ENCODE data around the gene PSD4. TPM values are rescaled to one million over a fixed set of nuclear protein-coding genes. Genes with fewer than 3 reads are reported as not detected.
A peak's percentile ranks its signal among the peaks of the same experiment; 100 is the strongest.

Gene PSD4
- total RNA-seq, result 10 to 100 TPM; 25.1 to 62.5 (median 50.2) TPM

- no peaks in the 10 kb centered on the region for H3K27me3 ChIP-seq
- 69 to 75% methylated on average over 5 to 9 of the region's 14 CpGs for WGBS, 2 donors
- peak within 1 kb of the TSS; percentile 4 to 59 (median 34) for H3K4me3 ChIP-seq
- peaks cover 0 to 22% (median 0%) of the 10 kb centered on the region in 3 donors for H3K4me1 ChIP-seq
- H3K36me3 ChIP-seq, result no peaks in the 10 kb centered on the region
- intact Hi-C loops (cut with DNase I), result no loop called here
- peak in 1 of 4 donors; percentile 45 for TF ChIP-seq POLR2A (IDR thresholded peaks at IDR 0.05)
- TF ChIP-seq, protein P1, sequence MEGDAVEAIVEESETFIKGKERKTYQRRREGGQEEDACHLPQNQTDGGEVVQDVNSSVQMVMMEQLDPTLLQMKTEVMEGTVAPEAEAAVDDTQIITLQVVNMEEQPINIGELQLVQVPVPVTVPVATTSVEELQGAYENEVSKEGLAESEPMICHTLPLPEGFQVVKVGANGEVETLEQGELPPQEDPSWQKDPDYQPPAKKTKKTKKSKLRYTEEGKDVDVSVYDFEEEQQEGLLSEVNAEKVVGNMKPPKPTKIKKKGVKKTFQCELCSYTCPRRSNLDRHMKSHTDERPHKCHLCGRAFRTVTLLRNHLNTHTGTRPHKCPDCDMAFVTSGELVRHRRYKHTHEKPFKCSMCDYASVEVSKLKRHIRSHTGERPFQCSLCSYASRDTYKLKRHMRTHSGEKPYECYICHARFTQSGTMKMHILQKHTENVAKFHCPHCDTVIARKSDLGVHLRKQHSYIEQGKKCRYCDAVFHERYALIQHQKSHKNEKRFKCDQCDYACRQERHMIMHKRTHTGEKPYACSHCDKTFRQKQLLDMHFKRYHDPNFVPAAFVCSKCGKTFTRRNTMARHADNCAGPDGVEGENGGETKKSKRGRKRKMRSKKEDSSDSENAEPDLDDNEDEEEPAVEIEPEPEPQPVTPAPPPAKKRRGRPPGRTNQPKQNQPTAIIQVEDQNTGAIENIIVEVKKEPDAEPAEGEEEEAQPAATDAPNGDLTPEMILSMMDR (IDR thresholded peaks at IDR 0.05), result no peak
- DNase-seq, result peak; percentile 73
- H3K9me3 ChIP-seq, result no peaks in the 10 kb centered on the region
- H3K27ac ChIP-seq, result peak within 1 kb of the TSS; percentile 30 to 83 (median 56)
These were observed at the start of gene PSD4 for GRCh38 chr2:113173542-113174375. Gene PSD4, plus strand, starts transcription at chr2:113173971. Its CDS starts 8,486 bp downstream, at chr2:113182457.

DNA sequence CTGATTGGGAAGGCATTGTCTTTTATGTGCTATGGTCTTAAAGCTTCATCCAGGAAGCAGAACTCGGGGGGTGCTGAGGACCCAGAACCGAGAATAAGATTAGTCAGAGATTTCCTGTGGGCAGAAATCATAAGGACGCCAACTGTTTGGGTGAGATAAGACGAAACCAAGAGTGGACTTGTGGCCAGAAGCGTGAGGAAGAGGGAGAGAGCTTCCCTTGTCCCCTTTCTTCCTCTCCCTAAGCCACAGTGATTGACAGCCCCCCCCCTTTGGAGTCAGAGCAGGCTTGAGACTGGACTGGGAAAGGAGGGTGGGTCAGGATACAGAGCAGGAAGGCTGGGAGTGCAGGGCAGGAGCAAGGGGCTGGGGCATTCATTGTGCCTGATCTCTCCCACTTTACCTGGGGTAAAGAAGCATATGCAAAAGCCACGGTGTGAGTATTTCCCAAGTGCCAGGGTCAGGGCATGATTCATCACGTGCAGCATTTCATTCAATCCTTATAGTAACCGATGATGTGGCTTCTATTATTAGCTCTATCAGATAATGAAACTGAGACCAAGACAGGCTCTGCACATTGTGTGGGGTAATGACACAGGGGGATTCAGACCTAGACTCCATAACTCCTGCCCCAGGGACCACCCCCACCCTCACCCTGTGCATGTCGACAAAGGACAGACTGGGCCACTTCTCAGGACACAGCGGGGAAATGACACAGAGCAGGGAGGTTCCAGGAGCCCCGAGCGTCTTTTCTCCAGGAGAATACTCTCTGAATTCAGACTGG is 49.4 kb upstream of the PSD4 start:
- intact Hi-C loops (cut with DNase I), result no loop called here
- Histone ChIP-seq H3K4me3 (no peak overlapping the region), H3K36me3 (peaks cover 0 to 40% (median 0%) of the 10 kb centered on the region in 3 donors), H3K9me3 (no peaks in the 10 kb centered on the region), H3K27ac (peak overlapping the region; percentile 23 to 98 (median 76)), H3K4me1 (peaks cover 15 to 60% (median 16%) of the 10 kb centered on the region in 3 donors), H3K27me3 (no peaks in the 10 kb centered on the region)
- 25 to 40% methylated on average over 7 to 11 of the region's 12 CpGs for WGBS, 2 donors
- no peak for DNase-seq
- TF ChIP-seq, protein P1 (IDR thresholded peaks at IDR 0.05), result no peak
- TF ChIP-seq POLR2A (IDR thresholded peaks at IDR 0.05), result peak in 1 of 4 donors; percentile 1

GRCh38 chr2:113124984-113125855 is 48.6 kb upstream of the PSD4 start:
- TF ChIP-seq, protein P1 (IDR thresholded peaks at IDR 0.05), result no peak
- no peak for TF ChIP-seq POLR2A (IDR thresholded peaks at IDR 0.05)
- Histone ChIP-seq H3K36me3 (peaks cover 0 to 48% (median 0%) of the 10 kb centered on the region in 3 donors), H3K4me3 (no peak overlapping the region), H3K27me3 (no peaks in the 10 kb centered on the region), H3K4me1 (peaks cover 15 to 53% (median 16%) of the 10 kb centered on the region in 3 donors), H3K9me3 (no peaks in the 10 kb centered on the region), H3K27ac (peak overlapping the region; percentile 23 to 98 (median 76))
- 55 to 72% methylated on average over 6 of the region's 6 CpGs for WGBS, 2 donors
- intact Hi-C loops (cut with DNase I), result no loop called here
- DNase-seq, result no peak

GRCh38 chr2:113126845-113127645 is 46.7 kb upstream of the PSD4 start, which contains the start of gene IL1RN:
Gene IL1RN, plus strand, starts transcription at chr2:113127598. Its CDS starts 27 bp downstream, at chr2:113127625.
- no peaks in the 10 kb centered on the region for H3K9me3 ChIP-seq
- intact Hi-C loops (cut with DNase I), result no loop called here
- peak within 1 kb of the TSS in 1 of 4 donors; percentile 98 for H3K27ac ChIP-seq
- no peak for TF ChIP-seq POLR2A (IDR thresholded peaks at IDR 0.05)
- TF ChIP-seq, protein P1 (IDR thresholded peaks at IDR 0.05), result no peak
- peaks cover 0 to 65% (median 7%) of the 10 kb centered on the region in 3 donors for H3K36me3 ChIP-seq
- no peaks in the 10 kb centered on the region for H3K27me3 ChIP-seq
- H3K4me3 ChIP-seq, result no peak within 1 kb of the TSS
- no peak for DNase-seq
- WGBS, 2 donors, result 73 to 81% methylated on average over 13 to 16 of the region's 16 CpGs
- peaks cover 13 to 35% (median 15%) of the 10 kb centered on the region in 3 donors for H3K4me1 ChIP-seq

All from esophagus squamous epithelium (tissue), 5 donors.